ENCODE results near the gene SAMD4B. TPM values are rescaled to one million over a fixed set of nuclear protein-coding genes. Genes with fewer than 3 reads are reported as not detected.

The SAMD4B gene
- total RNA-seq = 60.0 and 68.8 TPM in 2 replicates

GRCh38 chr19:39341719-39342604 is at the start of gene SAMD4B:
TSS of gene SAMD4B (plus strand) at chr19:39342421. CDS start at chr19:39356894, 14,473 bp downstream.

GRCh38 chr19:39296055-39296645 is 46.1 kb upstream of the SAMD4B start, which contains the start of gene IFNL1:
TSS of gene IFNL1 (plus strand) at chr19:39296407. CDS start at chr19:39296422, 15 bp downstream.

GRCh38 chr19:39390751-39391437 is 48.7 kb downstream of the SAMD4B start, which contains the start of the genes MED29 and PAF1:
TSS of gene MED29 (plus strand) at chr19:39391378. CDS start at chr19:39391423, 45 bp downstream.
TSS of gene PAF1 (minus strand) at chr19:39391106. CDS start at chr19:39390864, 242 bp downstream.

GRCh38 chr19:39406656-39407409 is 64.6 kb downstream of the SAMD4B start, which contains the start of gene ZFP36:
TSS of gene ZFP36 (plus strand) at chr19:39406847. CDS start at chr19:39406905, 58 bp downstream.

GRCh38 chr19:39412100-39412866 is 70.1 kb downstream of the SAMD4B start, which contains the start of gene PLEKHG2:
TSS of gene PLEKHG2 (plus strand) at chr19:39412669. CDS start at chr19:39414087, 1,418 bp downstream.

Other genes starting within 250 kb of the SAMD4B start
- 6.9 and 12.2 TPM in 2 replicates for gene PAK4, start 216.6 kb upstream of the SAMD4B start, total RNA-seq
- gene NCCRP1, start 145.5 kb upstream of the SAMD4B start, total RNA-seq = not detected in 2 replicates
- gene SYCN, start 138.2 kb upstream of the SAMD4B start, total RNA-seq = not detected in 2 replicates
- not detected in 2 replicates for gene IFNL3, start 97.4 kb upstream of the SAMD4B start, total RNA-seq
- not detected in 2 replicates for gene IFNL4, start 93.6 kb upstream of the SAMD4B start, total RNA-seq
- gene IFNL2, start 74.0 kb upstream of the SAMD4B start, total RNA-seq = not detected in 2 replicates
- not detected in 2 replicates for gene IFNL1, start 46.0 kb upstream of the SAMD4B start, total RNA-seq
- gene LRFN1, start 21.6 kb upstream of the SAMD4B start, total RNA-seq = 0.62 and 0.78 TPM in 2 replicates
- gene GMFG, start 6.4 kb upstream of the SAMD4B start, total RNA-seq = 1.3 and 1.9 TPM in 2 replicates
- gene PAF1, start 48.7 kb downstream of the SAMD4B start, total RNA-seq = 30.0 and 43.1 TPM in 2 replicates
- 23.6 and 42.9 TPM in 2 replicates for gene MED29, start 49.0 kb downstream of the SAMD4B start, total RNA-seq
- gene ZFP36, start 64.4 kb downstream of the SAMD4B start, total RNA-seq = 61.9 and 72.9 TPM in 2 replicates
- gene PLEKHG2, start 70.2 kb downstream of the SAMD4B start, total RNA-seq = 21.7 and 31.7 TPM in 2 replicates
- gene RPS16, start 93.5 kb downstream of the SAMD4B start, total RNA-seq = 979 and 1,035 TPM in 2 replicates
- gene SUPT5H, start 103.2 kb downstream of the SAMD4B start, total RNA-seq = 75.4 and 89.8 TPM in 2 replicates
- 49.4 and 51.1 TPM in 2 replicates for gene TIMM50, start 138.4 kb downstream of the SAMD4B start, total RNA-seq
- gene DLL3, start 156.5 kb downstream of the SAMD4B start, total RNA-seq = 0.50 and 0.68 TPM in 2 replicates
- gene SELENOV, start 172.7 kb downstream of the SAMD4B start, total RNA-seq = not detected in 2 replicates
- gene EID2B, start 190.4 kb downstream of the SAMD4B start, total RNA-seq = 1.5 and 1.6 TPM in 2 replicates
- 9.4 and 12.3 TPM in 2 replicates for gene EID2, start 197.7 kb downstream of the SAMD4B start, total RNA-seq

Measured in cardiac ventricle fibroblast (primary cell).